Sigmoid colon (tissue), 7 donors: ENCODE measurements around the gene SLC6A15. TPM values are rescaled to one million over a fixed set of nuclear protein-coding genes. Genes with fewer than 3 reads are reported as not detected.

Experiments used
- DNase-seq: peaks from one replicate; pipeline ENCODE4 v3.0.0-alpha.2; 2019
- H3K27ac ChIP-seq, 4 donors: fragments of 200-600 bp; sonication (generic); one replicate each; pipeline ENCODE4 v1.5.1; 2016 to 2019; ENCODE audit warnings: mild to moderate bottlenecking in 1 of 4
- H3K27me3 ChIP-seq, 3 donors: fragments of 200-600 bp; sonication (generic); one replicate each; pipeline ENCODE4 v1.5.1; 2019; ENCODE audit warnings: mild to moderate bottlenecking in 1 of 3
- H3K36me3 ChIP-seq, 4 donors: fragments of 200-600 bp; sonication (generic); one replicate each; pipeline ENCODE4 v1.5.1; 2016 to 2019
- H3K4me1 ChIP-seq, 4 donors: fragments of 200-600 bp; sonication (generic); one replicate each; pipeline ENCODE4 v1.5.1; 2017 to 2019
- H3K4me3 ChIP-seq, 4 donors: fragments of 200-600 bp; sonication (generic); one replicate each; pipeline ENCODE4 v1.5.1; 2017 to 2019; ENCODE audit warnings: mild to moderate bottlenecking in 2 of 4, moderate library complexity in 1 of 4
- H3K9me3 ChIP-seq, 4 donors: fragments of 200-600 bp in 3 of 4; sonication (generic) in 3 of 4; one replicate each; pipeline versions ENCODE4 v1.5.1 to v1.6.1; 2013 to 2019
- EP300 ChIP-seq, 4 donors: sonication (generic); formaldehyde crosslinking; IDR thresholded peaks; one replicate each; pipeline ENCODE4 v1.6.1; 2017; ENCODE audit warnings: antibody characterized with exemption in 4 of 4
- POLR2A ChIP-seq, 2 donors: fragments of 450-650 bp; IDR thresholded peaks; one replicate each; pipeline ENCODE4 v1.6.1; 2016; ENCODE audit warnings: antibody characterized with exemption in 2 of 2, mild to moderate bottlenecking in 2 of 2, moderate library complexity in 2 of 2
- POLR2AphosphoS5 ChIP-seq, 4 donors: sonication (generic); formaldehyde crosslinking; IDR thresholded peaks; one replicate each; pipeline ENCODE4 v1.6.1; 2017; ENCODE audit warnings: antibody characterized with exemption in 4 of 4
- WGBS, 2 donors: extraction: QIAGEN DNeasy Blood & Tissue Kit; methylation state at CpG; one replicate each; pipeline ENCODE4 v1.1.7; 2013; 5-methylcytosine and 5-hydroxymethylcytosine counted together
- intact Hi-C: fragments of 100-400 bp; cut with DNase I; formaldehyde crosslinking; loops from one replicate; pipeline ENCODE4 v1.15.1; 2023
- polyA plus RNA-seq, 3 donors: library from polyadenylated mRNA; stranded (reverse); fragments of 200-250 nt; gene quantifications; one replicate each; pipeline ENCODE4 v1.2.3, GENCODE V29; 2013
- total RNA-seq, 4 donors: library from RNA; depleted of rRNA; stranded (reverse); fragments of >200 nt; gene quantifications; one replicate each; pipeline ENCODE4 v1.1.0, GENCODE V29; 2016
- TF ChIP-seq, protein P1 (sequence below), 4 experiments: fragments of 450-650 bp in 3 of 4; fragments of 200-600 bp in 1 of 4; IDR thresholded peaks; one replicate each; pipeline ENCODE4 v1.5.1; 2016 to 2019; ENCODE audit warnings: antibody characterized with exemption in 4 of 4, mild to moderate bottlenecking in 3 of 4, moderate library complexity in 2 of 4
- donor health status: healthy with polysubstance abuse.
- donor health status: Bipolar disorder and iron deficiency.
- donor health status: healthy.

SLC6A15 gene
- total and polyA plus RNA-seq, 7 donors, result 0.35 to 2.6 (median 0.97) TPM; not detected in 1

- no peak for TF ChIP-seq EP300 (IDR thresholded peaks at IDR 0.05)
- TF ChIP-seq, protein P1, sequence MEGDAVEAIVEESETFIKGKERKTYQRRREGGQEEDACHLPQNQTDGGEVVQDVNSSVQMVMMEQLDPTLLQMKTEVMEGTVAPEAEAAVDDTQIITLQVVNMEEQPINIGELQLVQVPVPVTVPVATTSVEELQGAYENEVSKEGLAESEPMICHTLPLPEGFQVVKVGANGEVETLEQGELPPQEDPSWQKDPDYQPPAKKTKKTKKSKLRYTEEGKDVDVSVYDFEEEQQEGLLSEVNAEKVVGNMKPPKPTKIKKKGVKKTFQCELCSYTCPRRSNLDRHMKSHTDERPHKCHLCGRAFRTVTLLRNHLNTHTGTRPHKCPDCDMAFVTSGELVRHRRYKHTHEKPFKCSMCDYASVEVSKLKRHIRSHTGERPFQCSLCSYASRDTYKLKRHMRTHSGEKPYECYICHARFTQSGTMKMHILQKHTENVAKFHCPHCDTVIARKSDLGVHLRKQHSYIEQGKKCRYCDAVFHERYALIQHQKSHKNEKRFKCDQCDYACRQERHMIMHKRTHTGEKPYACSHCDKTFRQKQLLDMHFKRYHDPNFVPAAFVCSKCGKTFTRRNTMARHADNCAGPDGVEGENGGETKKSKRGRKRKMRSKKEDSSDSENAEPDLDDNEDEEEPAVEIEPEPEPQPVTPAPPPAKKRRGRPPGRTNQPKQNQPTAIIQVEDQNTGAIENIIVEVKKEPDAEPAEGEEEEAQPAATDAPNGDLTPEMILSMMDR (IDR thresholded peaks at IDR 0.05), result peak; percentile 39 to 75 (median 62)
- intact Hi-C loops, result loop anchor here (2.0 kb wide), 1 partner anchor 183 kb away; no protein-coding TSS in a partner anchor
- no peak overlapping the region for H3K4me3 ChIP-seq
- no peak overlapping the region for H3K27ac ChIP-seq
- no peak for DNase-seq
- no peaks in the 10 kb centered on the region for H3K4me1 ChIP-seq
- H3K27me3 ChIP-seq, result no peaks in the 10 kb centered on the region
- WGBS, 2 donors, result 47 to 50% methylated on average over 7 of the region's 7 CpGs
- no peaks in the 10 kb centered on the region for H3K9me3 ChIP-seq
- no peaks in the 10 kb centered on the region for H3K36me3 ChIP-seq
Observed at GRCh38 chr12:84874125-84874824, 38.3 kb downstream of the SLC6A15 start.

GRCh38 chr12:84862186-84862585 lies 50.4 kb downstream of the SLC6A15 start:
- H3K27me3 ChIP-seq, result no peaks in the 10 kb centered on the region
- intact Hi-C loops, result no loop called here
- H3K4me1 ChIP-seq, result no peaks in the 10 kb centered on the region
- TF ChIP-seq POLR2A (IDR thresholded peaks at IDR 0.05) (no peak), POLR2AphosphoS5 (IDR thresholded peaks at IDR 0.05) (no peak), EP300 (IDR thresholded peaks at IDR 0.05) (no peak)
- TF ChIP-seq, protein P1 (IDR thresholded peaks at IDR 0.05), result no peak
- H3K4me3 ChIP-seq, result no peak overlapping the region
- H3K36me3 ChIP-seq, result no peaks in the 10 kb centered on the region
- no peak for DNase-seq
- no peak overlapping the region for H3K27ac ChIP-seq
- 59 to 71% methylated on average over 3 of the region's 3 CpGs for WGBS, 2 donors
- H3K9me3 ChIP-seq, result no peaks in the 10 kb centered on the region

GRCh38 chr12:84860718-84861117 lies 51.9 kb downstream of the SLC6A15 start:
- 81 to 83% methylated on average over 2 of the region's 2 CpGs for WGBS, 2 donors
- Histone ChIP-seq H3K27me3 (no peaks in the 10 kb centered on the region), H3K4me3 (no peak overlapping the region), H3K4me1 (no peaks in the 10 kb centered on the region), H3K27ac (no peak overlapping the region), H3K36me3 (no peaks in the 10 kb centered on the region), H3K9me3 (no peaks in the 10 kb centered on the region)
- intact Hi-C loops, result no loop called here
- DNase-seq, result no peak
- TF ChIP-seq POLR2A (IDR thresholded peaks at IDR 0.05), result no peak

DNA sequence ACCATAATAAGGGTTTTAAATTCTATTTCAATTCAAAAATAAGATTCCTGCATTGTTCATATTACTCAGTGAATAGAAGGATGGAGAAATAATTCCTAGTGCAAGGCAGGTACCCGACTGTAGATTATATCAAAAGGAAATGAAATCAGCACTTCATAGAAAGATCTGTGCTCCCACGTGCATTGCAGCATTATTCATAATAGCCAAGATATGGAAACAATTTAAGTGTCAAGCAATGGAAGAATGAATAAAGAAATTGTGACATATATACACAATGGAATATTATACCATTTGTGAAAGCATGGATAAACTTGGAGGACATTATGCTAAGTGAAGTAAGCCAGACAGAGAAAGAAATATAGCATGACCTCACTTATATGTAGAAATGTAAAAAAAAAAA lies 53.8 kb downstream of the SLC6A15 start:
- intact Hi-C loops, result no loop called here
- no peak overlapping the region for H3K27ac ChIP-seq
- no peak overlapping the region for H3K4me3 ChIP-seq
- DNase-seq, result no peak
- TF ChIP-seq POLR2AphosphoS5 (IDR thresholded peaks at IDR 0.05), result no peak
- no peak for TF ChIP-seq POLR2A (IDR thresholded peaks at IDR 0.05)
- TF ChIP-seq EP300 (IDR thresholded peaks at IDR 0.05), result no peak
- TF ChIP-seq, protein P1 (IDR thresholded peaks at IDR 0.05), result no peak
- H3K36me3 ChIP-seq, result no peaks in the 10 kb centered on the region
- H3K27me3 ChIP-seq, result no peaks in the 10 kb centered on the region
- H3K4me1 ChIP-seq, result no peaks in the 10 kb centered on the region
- H3K9me3 ChIP-seq, result no peaks in the 10 kb centered on the region
- WGBS, 2 donors, result 65 to 76% methylated on average over 2 of the region's 2 CpGs

DNA sequence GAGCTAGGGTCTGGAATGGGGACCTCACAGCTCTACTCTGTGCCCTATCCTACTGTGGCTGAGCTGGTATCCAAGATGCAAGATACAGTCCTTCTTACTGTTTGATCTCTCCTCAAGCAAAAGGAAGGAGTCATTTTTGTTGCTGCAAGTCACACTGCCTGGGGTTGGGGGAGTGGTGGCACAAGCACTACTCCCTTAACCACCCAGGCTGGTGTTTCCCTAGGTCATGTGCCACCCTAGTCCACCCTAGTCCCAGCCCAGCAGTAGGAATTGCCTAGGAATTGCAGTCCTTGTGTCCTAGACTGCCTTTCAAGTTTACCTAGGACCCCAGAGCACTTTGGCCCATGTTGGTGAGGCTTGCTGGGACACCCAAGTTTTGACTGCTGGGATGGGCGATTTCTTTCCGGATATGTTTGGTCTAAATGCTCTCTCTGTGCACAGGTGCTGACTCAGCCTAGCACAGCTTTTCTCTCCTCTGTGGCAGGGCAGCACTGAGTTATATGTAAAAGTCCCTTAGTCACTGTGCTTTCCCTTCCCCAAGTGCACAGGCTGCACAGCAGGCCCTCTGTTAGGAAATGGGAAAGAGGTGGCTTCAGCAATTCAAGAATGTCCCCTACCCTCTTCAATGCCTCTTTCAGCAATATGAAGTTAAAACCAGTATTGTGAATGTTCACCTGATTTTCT lies 54.9 kb downstream of the SLC6A15 start:
- no peak for DNase-seq
- TF ChIP-seq, protein P1 (IDR thresholded peaks at IDR 0.05), result no peak
- no peak for TF ChIP-seq POLR2AphosphoS5 (IDR thresholded peaks at IDR 0.05)
- no peak for TF ChIP-seq EP300 (IDR thresholded peaks at IDR 0.05)
- no peak for TF ChIP-seq POLR2A (IDR thresholded peaks at IDR 0.05)
- Histone ChIP-seq H3K27me3 (no peaks in the 10 kb centered on the region), H3K27ac (no peak overlapping the region), H3K36me3 (no peaks in the 10 kb centered on the region), H3K4me3 (no peak overlapping the region), H3K4me1 (no peaks in the 10 kb centered on the region), H3K9me3 (no peaks in the 10 kb centered on the region)
- intact Hi-C loops, result no loop called here
- 87 to 97% methylated on average over 2 of the region's 2 CpGs for WGBS, 2 donors
